ENCODE results near the gene FITM1. TPM values are rescaled to one million over a fixed set of nuclear protein-coding genes. Genes with fewer than 3 reads are reported as not detected.

The FITM1 gene
- total RNA-seq, 1 experiment from 2014 or later = 0.72 TPM

DNA sequence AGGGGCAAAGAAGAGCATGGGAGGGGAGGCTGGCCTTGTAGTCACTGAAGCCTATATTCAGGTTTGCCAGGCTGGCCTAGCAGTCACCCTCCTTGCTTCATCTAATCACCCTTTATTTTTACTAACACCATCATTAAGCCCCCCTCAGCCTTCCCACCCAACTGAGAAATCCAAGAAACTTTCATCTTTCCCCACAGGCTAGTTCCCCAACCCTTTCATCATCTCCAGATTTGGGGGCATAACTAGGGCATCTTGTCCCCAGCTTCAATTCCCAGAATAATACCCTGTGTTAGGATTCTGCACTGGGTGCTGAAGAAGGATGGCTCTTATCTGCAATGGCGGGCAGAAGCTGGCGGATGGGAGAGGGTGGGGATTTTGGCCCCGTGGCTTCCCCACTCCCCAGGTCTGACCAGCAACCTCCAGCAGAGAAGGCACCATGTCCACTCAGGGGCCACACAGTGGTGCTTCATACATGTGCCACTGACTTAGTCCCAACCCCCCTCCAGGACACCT lies 29.4 kb upstream of the FITM1 start:
- Histone ChIP-seq H2AFZ (ENCODE audit: low read length) (no peak overlapping the region), H2BK120ac (ENCODE audit: low read depth, low read length, poor library complexity, severe bottlenecking) (no peak overlapping the region), H3K27me3 (ENCODE audit: insufficient read depth, low read length) (no peaks in the 10 kb centered on the region), H4K5ac (ENCODE audit: insufficient read length, low read depth, low read length) (no peak overlapping the region), H3K27ac (ENCODE audit: insufficient read length, low read depth, low read length) (no peak overlapping the region), H3K4ac (ENCODE audit: low read depth, low read length) (no peak overlapping the region), H3K23ac (ENCODE audit: insufficient read length, low read depth, low read length) (no peak overlapping the region), H4K91ac (ENCODE audit: insufficient read length, low read depth, low read length) (no peak overlapping the region), H3K9me3 (ENCODE audit: control insufficient read depth, low read depth, low read length) (no peaks in the 10 kb centered on the region), H3K9ac (ENCODE audit: extremely low read depth, insufficient read length, low read length) (no peak overlapping the region), H3T11ph (ENCODE audit: low read length) (no peak overlapping the region), H3K18ac (ENCODE audit: insufficient read length, low read depth, low read length) (no peak overlapping the region), H2BK12ac (ENCODE audit: insufficient read length, low read depth, low read length) (no peak overlapping the region), H4K20me1 (ENCODE audit: control insufficient read depth, insufficient read depth, insufficient read length) (no peaks in the 10 kb centered on the region), H3K14ac (ENCODE audit: insufficient read depth, low read length) (no peak overlapping the region), H3K79me1 (ENCODE audit: insufficient read depth, low read depth, low read length, poor library complexity, severe bottlenecking) (no peaks in the 10 kb centered on the region), H3K4me1 (ENCODE audit: insufficient read depth, low read length) (no peaks in the 10 kb centered on the region), H2BK20ac (ENCODE audit: low read depth, low read length, poor library complexity, severe bottlenecking) (no peak overlapping the region), H3K56ac (ENCODE audit: insufficient read length, low read depth, low read length) (no peak overlapping the region), H3K23me2 (ENCODE audit: insufficient read length, low read depth, low read length, poor library complexity, severe bottlenecking) (no peaks in the 10 kb centered on the region), H4K8ac (replicated peaks; ENCODE audit: insufficient read length, low read depth, low read length) (no peak overlapping the region), H2AK5ac (ENCODE audit: insufficient read length, low read length) (no peak overlapping the region), H3K79me2 (ENCODE audit: insufficient read depth, low read length) (no peaks in the 10 kb centered on the region; the same call in 1 of the 2 replicates), H2BK5ac (ENCODE audit: insufficient read length, low read length) (no peak overlapping the region), H3K4me2 (ENCODE audit: insufficient read depth, insufficient read length, low read length) (no peak overlapping the region), H2BK15ac (ENCODE audit: low read depth, low read length) (no peak overlapping the region)
- peaks cover 66 to 81% (median 75%) of the 10 kb centered on the region in 3 experiments for H3K36me3 Mint-ChIP-seq (ENCODE audit: insufficient read depth in 1 of 3, low read depth in 3 of 3)
- no peak overlapping the region for H3K4me3 Mint-ChIP-seq
- H3K27ac Mint-ChIP-seq = no peak overlapping the region
- H3K9me3 Mint-ChIP-seq = peaks cover 18 to 19% of the 10 kb centered on the region in 2 experiments
- no peak for DNase-seq
- TF ChIP-seq, protein P1, sequence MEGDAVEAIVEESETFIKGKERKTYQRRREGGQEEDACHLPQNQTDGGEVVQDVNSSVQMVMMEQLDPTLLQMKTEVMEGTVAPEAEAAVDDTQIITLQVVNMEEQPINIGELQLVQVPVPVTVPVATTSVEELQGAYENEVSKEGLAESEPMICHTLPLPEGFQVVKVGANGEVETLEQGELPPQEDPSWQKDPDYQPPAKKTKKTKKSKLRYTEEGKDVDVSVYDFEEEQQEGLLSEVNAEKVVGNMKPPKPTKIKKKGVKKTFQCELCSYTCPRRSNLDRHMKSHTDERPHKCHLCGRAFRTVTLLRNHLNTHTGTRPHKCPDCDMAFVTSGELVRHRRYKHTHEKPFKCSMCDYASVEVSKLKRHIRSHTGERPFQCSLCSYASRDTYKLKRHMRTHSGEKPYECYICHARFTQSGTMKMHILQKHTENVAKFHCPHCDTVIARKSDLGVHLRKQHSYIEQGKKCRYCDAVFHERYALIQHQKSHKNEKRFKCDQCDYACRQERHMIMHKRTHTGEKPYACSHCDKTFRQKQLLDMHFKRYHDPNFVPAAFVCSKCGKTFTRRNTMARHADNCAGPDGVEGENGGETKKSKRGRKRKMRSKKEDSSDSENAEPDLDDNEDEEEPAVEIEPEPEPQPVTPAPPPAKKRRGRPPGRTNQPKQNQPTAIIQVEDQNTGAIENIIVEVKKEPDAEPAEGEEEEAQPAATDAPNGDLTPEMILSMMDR (conservative IDR thresholded peaks at IDR 0.05) = no peak
- no peaks in the 10 kb centered on the region for H3K27me3 Mint-ChIP-seq (ENCODE audit: low read depth)
- no CpG with 5 or more reads among the region's 3 CpGs for WGBS (ENCODE audit: extremely low coverage, insufficient read length, low lambda C conversion rate)
- H3K4me1 Mint-ChIP-seq = peaks cover 0 to 5% of the 10 kb centered on the region in 2 experiments; a peak in 2 of 4 replicates

Data from H9 (cell line).